AG09309 (cell line): Measurements from ENCODE around the gene NOA1.
"Not testable (repeated sequence)": the region's sequence is repeated elsewhere in the genome, so short reads cannot be mapped to it uniquely, and the experiment has no call there.

Experiments used
- DNase-seq: peaks from one replicate; pipeline ENCODE4 v3.0.0-alpha.2; 2010; ENCODE audit warnings: low read depth
- H3K4me3 ChIP-seq: 2 replicates; pipeline ENCODE4 v1.5.1; 2011; ENCODE audit warnings: mild to moderate bottlenecking, low read depth, low read length, moderate library complexity; ENCODE audit not compliant: control insufficient read depth
- TF ChIP-seq, protein P1 (sequence below): IDR thresholded peaks from 2 replicates; pipeline ENCODE4 v1.5.1; 2011; ENCODE audit warnings: mild to moderate bottlenecking, low read depth, low read length, inconsistent platforms; ENCODE audit not compliant: insufficient read depth, control insufficient read depth; ENCODE audit errors: missing control alignments

Gene NOA1

DNA sequence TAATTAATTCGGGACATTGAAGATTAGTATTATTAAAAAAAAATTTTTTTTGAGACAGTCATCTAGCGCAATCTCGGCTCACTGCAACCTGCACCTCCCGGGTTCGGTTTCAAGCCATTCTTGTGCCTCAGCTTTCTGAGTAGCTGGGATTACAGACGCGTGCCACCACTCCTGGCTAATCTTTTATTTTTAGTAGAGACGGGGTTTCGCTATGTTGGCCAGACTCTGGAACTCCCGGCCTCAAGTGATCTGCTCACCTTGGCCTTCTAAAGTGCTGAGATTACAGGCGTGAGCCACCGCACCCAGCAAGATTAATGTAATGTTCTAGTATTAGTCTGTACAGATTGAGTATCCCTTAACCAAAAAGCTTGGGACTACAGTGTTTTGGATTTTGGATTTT lies 37.0 kb downstream of the NOA1 start:
- no peak overlapping the region for H3K4me3 ChIP-seq
- TF ChIP-seq, protein P1, sequence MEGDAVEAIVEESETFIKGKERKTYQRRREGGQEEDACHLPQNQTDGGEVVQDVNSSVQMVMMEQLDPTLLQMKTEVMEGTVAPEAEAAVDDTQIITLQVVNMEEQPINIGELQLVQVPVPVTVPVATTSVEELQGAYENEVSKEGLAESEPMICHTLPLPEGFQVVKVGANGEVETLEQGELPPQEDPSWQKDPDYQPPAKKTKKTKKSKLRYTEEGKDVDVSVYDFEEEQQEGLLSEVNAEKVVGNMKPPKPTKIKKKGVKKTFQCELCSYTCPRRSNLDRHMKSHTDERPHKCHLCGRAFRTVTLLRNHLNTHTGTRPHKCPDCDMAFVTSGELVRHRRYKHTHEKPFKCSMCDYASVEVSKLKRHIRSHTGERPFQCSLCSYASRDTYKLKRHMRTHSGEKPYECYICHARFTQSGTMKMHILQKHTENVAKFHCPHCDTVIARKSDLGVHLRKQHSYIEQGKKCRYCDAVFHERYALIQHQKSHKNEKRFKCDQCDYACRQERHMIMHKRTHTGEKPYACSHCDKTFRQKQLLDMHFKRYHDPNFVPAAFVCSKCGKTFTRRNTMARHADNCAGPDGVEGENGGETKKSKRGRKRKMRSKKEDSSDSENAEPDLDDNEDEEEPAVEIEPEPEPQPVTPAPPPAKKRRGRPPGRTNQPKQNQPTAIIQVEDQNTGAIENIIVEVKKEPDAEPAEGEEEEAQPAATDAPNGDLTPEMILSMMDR, result no peak
- DNase-seq, result no peak

DNA sequence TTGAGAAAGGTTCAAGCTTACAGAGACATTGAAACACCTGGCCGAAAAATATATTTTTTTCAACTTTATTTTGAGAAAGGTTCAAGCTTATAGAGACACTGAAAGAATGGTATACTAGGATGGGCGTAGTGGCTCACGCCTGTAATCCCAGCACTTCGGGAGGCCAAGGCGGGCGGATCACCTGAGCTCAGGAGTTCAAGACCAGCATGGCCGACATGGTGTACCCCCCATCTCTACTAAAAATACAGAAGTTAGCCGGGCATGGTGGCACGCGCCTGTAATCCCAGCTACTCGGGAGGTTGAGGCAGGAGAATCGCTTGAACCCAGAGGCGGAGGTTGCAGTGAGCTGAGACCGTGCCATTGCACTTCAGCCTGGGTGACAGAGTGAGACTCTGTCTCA lies 37.6 kb downstream of the NOA1 start:
- H3K4me3 ChIP-seq, DNase-seq: not testable (repeated sequence)

DNA sequence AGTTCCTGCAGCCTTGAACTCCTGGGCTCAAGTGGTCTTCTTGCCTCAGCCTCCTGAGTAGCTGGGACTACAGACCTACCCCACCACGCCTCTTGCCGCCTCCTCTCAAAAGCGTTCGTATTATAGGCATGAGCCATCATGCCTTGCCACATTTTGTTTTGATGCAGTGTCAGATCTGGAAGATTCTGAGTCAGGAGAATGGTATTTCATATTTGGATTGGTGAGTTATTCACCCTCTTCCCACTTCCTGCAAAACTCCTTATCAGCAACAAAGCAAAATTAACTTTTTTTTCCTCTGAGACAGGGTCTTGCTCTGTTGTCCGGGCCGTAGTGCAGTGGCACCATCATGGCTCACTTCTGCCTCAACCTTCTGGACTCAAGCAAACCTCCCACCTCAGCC lies 40.1 kb downstream of the NOA1 start:
- TF ChIP-seq, protein P1, result no peak
- DNase-seq, result peak; percentile 55
- no peak overlapping the region for H3K4me3 ChIP-seq

GRCh38 chr4:56931924-56932323 lies 45.5 kb downstream of the NOA1 start:
- H3K4me3 ChIP-seq, result no peak overlapping the region
- TF ChIP-seq, protein P1, result no peak
- DNase-seq, result no peak

DNA sequence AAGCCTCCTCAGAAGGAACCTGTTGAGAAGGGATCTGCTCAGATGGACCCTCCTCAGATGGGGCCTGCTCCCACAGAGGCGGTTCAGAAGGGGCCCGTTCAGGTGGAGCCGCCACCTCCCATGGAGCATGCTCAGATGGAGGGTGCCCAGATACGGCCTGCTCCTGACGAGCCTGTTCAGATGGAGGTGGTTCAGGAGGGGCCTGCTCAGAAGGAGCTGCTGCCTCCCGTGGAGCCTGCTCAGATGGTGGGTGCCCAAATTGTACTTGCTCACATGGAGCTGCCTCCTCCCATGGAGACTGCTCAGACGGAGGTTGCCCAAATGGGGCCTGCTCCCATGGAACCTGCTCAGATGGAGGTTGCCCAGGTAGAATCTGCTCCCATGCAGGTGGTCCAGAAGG lies 46.8 kb downstream of the NOA1 start:
- TF ChIP-seq, protein P1, result no peak
- H3K4me3 ChIP-seq, result no peak overlapping the region
- no peak for DNase-seq

DNA sequence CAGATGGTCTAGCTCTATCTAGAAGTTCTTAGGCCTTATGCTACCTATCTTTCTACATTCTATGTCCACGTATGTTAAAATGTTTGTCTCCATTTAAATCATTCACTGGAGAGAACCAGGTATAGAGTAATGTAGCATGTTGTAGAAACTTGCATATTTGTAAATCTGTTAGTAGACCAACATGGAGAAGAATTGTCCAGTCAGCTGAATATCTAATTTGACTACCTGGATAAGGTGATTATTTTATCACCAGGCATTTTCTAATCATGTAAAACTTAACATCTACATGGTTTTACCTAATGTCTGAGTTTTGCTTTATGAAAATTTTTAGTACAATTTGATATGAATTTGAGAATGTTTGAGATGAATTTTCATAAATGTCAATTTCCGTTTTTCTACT lies 50.2 kb downstream of the NOA1 start:
- no peak overlapping the region for H3K4me3 ChIP-seq
- TF ChIP-seq, protein P1, result no peak
- DNase-seq, result no peak

GRCh38 chr4:56914977-56915376 lies 62.4 kb downstream of the NOA1 start:
- not testable (repeated sequence) for H3K4me3 ChIP-seq, DNase-seq

DNA sequence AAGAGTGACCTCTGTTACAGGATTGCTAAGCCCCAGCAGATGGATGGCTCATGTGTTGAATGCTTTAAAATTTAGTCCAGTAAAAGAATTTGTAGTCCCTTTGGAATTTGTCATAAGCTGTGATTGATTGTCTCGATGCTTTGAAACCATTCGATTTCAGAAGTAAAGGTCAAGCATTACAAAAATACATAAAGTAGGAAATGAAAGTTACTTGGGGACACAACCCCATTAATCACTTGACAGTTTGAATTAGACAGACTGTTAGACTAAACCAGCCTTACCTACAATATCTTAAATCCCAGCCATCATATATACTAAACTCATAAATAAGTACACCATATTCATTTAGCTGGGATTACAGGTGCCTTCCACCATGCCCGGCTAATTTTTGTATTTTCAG lies 63.1 kb downstream of the NOA1 start:
- DNase-seq, result no peak
- TF ChIP-seq, protein P1, result no peak
- H3K4me3 ChIP-seq, result no peak overlapping the region
